ENCODE results near the gene SINHCAF. TPM values are rescaled to one million over a fixed set of nuclear protein-coding genes. Genes with fewer than 3 reads are reported as not detected.
A peak's percentile ranks its signal among the peaks of the same experiment; 100 is the strongest.

The SINHCAF gene
- total RNA-seq, 4 donors from 2014 or later = 1.5 to 8.6 (median 2.8) TPM

GRCh38 chr12:31325524-31325875 is 450 bp downstream of the SINHCAF start:
- peak; percentile 8 to 10 for ATAC-seq
- intact Hi-C loops (cut with DNase I; ENCODE audit: low total_unique reads) (loop anchor here (5.0 to 10.0 kb wide), 4 partner anchors 267 to 1673 kb away; partner anchors contain the start of genes DENND5B, ETFBKMT and RESF1), in situ Hi-C loops (cut with MboI; ENCODE audit: low sequenced_read_pairs in 4 of 4) (no loop called here)
- TF ChIP-seq CTCF (IDR thresholded peaks at IDR 0.05 in 4 of 5, conservative IDR thresholded peaks at IDR 0.05 in 1 of 5) (no peak), POLR2A (IDR thresholded peaks at IDR 0.05) (no peak)
- peak overlapping the region; percentile 76 to 83 (median 82) for H3K27ac ChIP-seq
- peaks cover 2 to 3% of the 10 kb centered on the region in 2 donors for H3K4me1 ChIP-seq
- no peaks in the 10 kb centered on the region for H3K9me3 ChIP-seq
- DNase-seq = peak in 1 of 2 donors; percentile 14
- H3K36me3 ChIP-seq = no peaks in the 10 kb centered on the region
- H3K4me3 ChIP-seq = peak overlapping the region; percentile 70 to 85 (median 80)
- H3K27me3 ChIP-seq = peaks cover 0 to 32% (median 13%) of the 10 kb centered on the region in 3 donors

GRCh38 chr12:31324845-31325523 is 966 bp downstream of the SINHCAF start:
- Histone ChIP-seq H3K4me1 (peaks cover 2 to 3% of the 10 kb centered on the region in 2 donors), H3K27ac (peak overlapping the region; percentile 76 to 83 (median 82)), H3K4me3 (peak overlapping the region; percentile 70 to 85 (median 80)), H3K36me3 (no peaks in the 10 kb centered on the region), H3K27me3 (peaks cover 0 to 37% (median 13%) of the 10 kb centered on the region in 3 donors), H3K9me3 (no peaks in the 10 kb centered on the region)
- in situ Hi-C loops (cut with MboI; ENCODE audit: low sequenced_read_pairs in 4 of 4) = loop anchor here in 1 of 4 donors (25.0 kb wide), 1 partner anchor 113 kb away; no protein-coding TSS in a partner anchor
- no peak for TF ChIP-seq CTCF (IDR thresholded peaks at IDR 0.05 in 4 of 5, conservative IDR thresholded peaks at IDR 0.05 in 1 of 5)
- TF ChIP-seq POLR2A (IDR thresholded peaks at IDR 0.05) = peak in 1 of 2 donors; percentile 18
- ATAC-seq = peak; percentile 27 to 30
- intact Hi-C loops (cut with DNase I; ENCODE audit: low total_unique reads) = loop anchor here (5.0 to 10.0 kb wide), 4 partner anchors 267 to 1673 kb away; partner anchors contain the start of genes DENND5B, ETFBKMT and RESF1
- peak; percentile 8 to 33 for DNase-seq

GRCh38 chr12:31324116-31324844 is 1.7 kb downstream of the SINHCAF start:
- Histone ChIP-seq H3K27me3 (peaks cover 0 to 39% (median 13%) of the 10 kb centered on the region in 3 donors), H3K9me3 (no peaks in the 10 kb centered on the region), H3K27ac (peak overlapping the region; percentile 76 to 83 (median 82)), H3K36me3 (no peaks in the 10 kb centered on the region), H3K4me1 (peaks cover 2 to 3% of the 10 kb centered on the region in 2 donors), H3K4me3 (peak overlapping the region; percentile 70 to 85 (median 80))
- intact Hi-C loops (cut with DNase I; ENCODE audit: low total_unique reads) = loop anchor here (10.0 kb wide), 1 partner anchor 631 kb away; the partner anchor contains the start of gene RESF1
- in situ Hi-C loops (cut with MboI; ENCODE audit: low sequenced_read_pairs in 4 of 4) = loop anchor here in 1 of 4 donors (25.0 kb wide), 1 partner anchor 112 kb away; no protein-coding TSS in a partner anchor
- ATAC-seq = peak; percentile 12 to 21
- TF ChIP-seq CTCF (IDR thresholded peaks at IDR 0.05 in 4 of 5, conservative IDR thresholded peaks at IDR 0.05 in 1 of 5) = peak in 1 of 5 experiments; percentile 9
- TF ChIP-seq POLR2A (IDR thresholded peaks at IDR 0.05) = peak; percentile 19 to 52
- peak; percentile 16 to 24 for DNase-seq

GRCh38 chr12:31323391-31324115 is 2.4 kb downstream of the SINHCAF start:
- Histone ChIP-seq H3K27ac (peak overlapping the region; percentile 3 to 83 (median 82)), H3K9me3 (no peaks in the 10 kb centered on the region), H3K36me3 (no peaks in the 10 kb centered on the region), H3K27me3 (peaks cover 0 to 39% (median 13%) of the 10 kb centered on the region in 3 donors), H3K4me1 (peaks cover 2 to 3% of the 10 kb centered on the region in 2 donors), H3K4me3 (peak overlapping the region; percentile 70 to 85 (median 80))
- in situ Hi-C loops (cut with MboI; ENCODE audit: low sequenced_read_pairs in 4 of 4) = loop anchor here in 1 of 4 donors (25.0 kb wide), 1 partner anchor 111 kb away; no protein-coding TSS in a partner anchor
- no peak for TF ChIP-seq POLR2A (IDR thresholded peaks at IDR 0.05)
- no peak for TF ChIP-seq CTCF (IDR thresholded peaks at IDR 0.05 in 4 of 5, conservative IDR thresholded peaks at IDR 0.05 in 1 of 5)
- ATAC-seq (no peak), DNase-seq (no peak)
- intact Hi-C loops (cut with DNase I; ENCODE audit: low total_unique reads) = loop anchor here (10.0 kb wide), 1 partner anchor 631 kb away; the partner anchor contains the start of gene RESF1

Data from gastrocnemius medialis (tissue), 4 donors.